Ovary (tissue), 3 donors: Measurements from ENCODE around the gene MUSTN1.

ENCODE experiments used
- EP300 ChIP-seq: sonication (generic); formaldehyde crosslinking; IDR thresholded peaks from one replicate; pipeline ENCODE4 v1.6.1; 2017; ENCODE audit warnings: antibody characterized with exemption
- TF ChIP-seq, protein P1 (sequence below), 3 donors: fragments of 450-650 bp in 2 of 3; fragments of 200-600 bp in 1 of 3; IDR thresholded peaks; one replicate each; pipeline versions ENCODE4 v1.5.1 to v1.8.0; 2016 to 2022; ENCODE audit warnings: antibody characterized with exemption in 3 of 3, mild to moderate bottlenecking in 1 of 3
- donor health status: DM: no; HTN: no; CAD: no.

DNA sequence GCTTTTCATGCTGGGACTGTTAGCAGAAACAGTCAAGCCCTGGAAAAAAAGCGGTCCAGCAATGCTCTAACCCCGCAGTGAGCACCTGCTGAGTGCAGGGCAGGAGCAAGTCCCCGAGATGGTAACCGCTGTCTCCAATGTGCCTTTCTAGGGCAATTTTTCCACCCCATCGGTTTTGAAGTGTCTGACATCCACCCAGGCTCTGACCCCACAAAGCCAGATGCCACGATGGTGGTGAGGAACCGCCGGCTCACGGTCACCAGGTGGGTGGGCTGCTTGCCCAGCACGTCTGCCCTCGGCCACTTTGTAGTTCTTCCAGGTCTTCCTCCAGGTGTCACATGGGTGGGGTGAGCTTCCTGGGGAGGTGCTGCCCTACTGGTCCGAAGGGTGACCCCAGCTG lies 43.5 kb downstream of the MUSTN1 start:
- TF ChIP-seq, protein P1, sequence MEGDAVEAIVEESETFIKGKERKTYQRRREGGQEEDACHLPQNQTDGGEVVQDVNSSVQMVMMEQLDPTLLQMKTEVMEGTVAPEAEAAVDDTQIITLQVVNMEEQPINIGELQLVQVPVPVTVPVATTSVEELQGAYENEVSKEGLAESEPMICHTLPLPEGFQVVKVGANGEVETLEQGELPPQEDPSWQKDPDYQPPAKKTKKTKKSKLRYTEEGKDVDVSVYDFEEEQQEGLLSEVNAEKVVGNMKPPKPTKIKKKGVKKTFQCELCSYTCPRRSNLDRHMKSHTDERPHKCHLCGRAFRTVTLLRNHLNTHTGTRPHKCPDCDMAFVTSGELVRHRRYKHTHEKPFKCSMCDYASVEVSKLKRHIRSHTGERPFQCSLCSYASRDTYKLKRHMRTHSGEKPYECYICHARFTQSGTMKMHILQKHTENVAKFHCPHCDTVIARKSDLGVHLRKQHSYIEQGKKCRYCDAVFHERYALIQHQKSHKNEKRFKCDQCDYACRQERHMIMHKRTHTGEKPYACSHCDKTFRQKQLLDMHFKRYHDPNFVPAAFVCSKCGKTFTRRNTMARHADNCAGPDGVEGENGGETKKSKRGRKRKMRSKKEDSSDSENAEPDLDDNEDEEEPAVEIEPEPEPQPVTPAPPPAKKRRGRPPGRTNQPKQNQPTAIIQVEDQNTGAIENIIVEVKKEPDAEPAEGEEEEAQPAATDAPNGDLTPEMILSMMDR (IDR thresholded peaks at IDR 0.05), result no peak
- TF ChIP-seq EP300, result no peak
